IPS-18a (cell line): ENCODE data around the gene PDE7B.

Experiments
- H3K27ac ChIP-seq: one replicate; pipeline ENCODE4 v1.5.1; 2013; ENCODE audit warnings: low read length
- H3K27me3 ChIP-seq: one replicate; pipeline ENCODE4 v1.6.1; 2013; ENCODE audit warnings: mild to moderate bottlenecking, low read length; ENCODE audit not compliant: control insufficient read depth, insufficient read depth
- H3K36me3 ChIP-seq: one replicate; pipeline ENCODE4 v1.6.1; 2013; ENCODE audit warnings: low read depth, low read length; ENCODE audit not compliant: control insufficient read depth
- H3K4me1 ChIP-seq: one replicate; pipeline ENCODE4 v1.6.1; 2013; ENCODE audit warnings: low read depth, low read length; ENCODE audit not compliant: control insufficient read depth
- H3K4me3 ChIP-seq: one replicate; pipeline ENCODE4 v1.5.1; 2013; ENCODE audit warnings: low read length
- H3K9ac ChIP-seq: one replicate; pipeline ENCODE4 v1.6.1; 2013; ENCODE audit warnings: mild to moderate bottlenecking, low read length, moderate library complexity
- H3K9me3 ChIP-seq: one replicate; pipeline ENCODE4 v1.6.1; 2013; ENCODE audit warnings: low read depth, low read length; ENCODE audit not compliant: control insufficient read depth

Gene PDE7B

GRCh38 chr6:135851442-135852271 lies at the start of gene PDE7B:
Gene PDE7B (plus strand): TSS chr6:135851701.
- H3K27me3 ChIP-seq, result no peaks in the 10 kb centered on the region
- no peaks in the 10 kb centered on the region for H3K4me1 ChIP-seq
- H3K4me3 ChIP-seq, result no peak within 1 kb of the TSS
- H3K36me3 ChIP-seq, result no peaks in the 10 kb centered on the region
- no peaks in the 10 kb centered on the region for H3K9me3 ChIP-seq
- H3K27ac ChIP-seq, result no peak within 1 kb of the TSS
- H3K9ac ChIP-seq, result peak within 1 kb of the TSS; percentile 1

DNA sequence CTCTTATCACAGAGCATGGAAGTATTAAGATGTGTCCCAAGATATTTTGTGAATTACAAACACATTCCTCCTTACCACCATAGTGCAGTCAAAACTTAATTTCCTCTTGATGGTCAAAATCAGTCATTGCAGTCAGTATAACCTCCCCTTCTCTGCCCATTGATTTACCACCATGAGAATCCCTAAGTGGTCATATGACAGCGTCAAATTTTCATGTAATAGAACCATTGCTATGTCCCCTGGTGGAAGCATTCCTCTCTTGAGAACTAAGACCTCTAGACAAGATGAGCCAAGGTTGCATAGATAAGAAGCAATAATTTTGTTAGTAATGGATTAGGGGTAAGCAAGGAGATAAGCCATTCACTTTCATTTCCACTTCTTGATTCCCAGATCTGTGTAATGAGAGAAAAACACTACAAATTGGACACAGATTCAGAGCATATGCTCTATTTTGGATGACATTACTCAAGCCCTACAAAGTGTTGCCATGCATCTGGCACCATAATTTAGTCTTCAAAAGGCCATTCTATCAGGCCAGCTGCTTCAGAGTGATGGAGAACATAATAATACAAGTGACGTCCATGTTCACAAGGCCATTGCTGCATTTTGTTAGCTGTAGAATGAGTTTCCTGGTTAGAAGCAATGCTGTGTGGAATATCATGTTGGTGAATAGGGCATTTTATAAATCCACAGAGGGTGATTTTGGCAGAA lies 49.6 kb upstream of the PDE7B start:
- H3K4me3 ChIP-seq, result no peak overlapping the region
- no peak overlapping the region for H3K27ac ChIP-seq
- peaks cover 7% of the 10 kb centered on the region for H3K4me1 ChIP-seq
- no peak overlapping the region for H3K9ac ChIP-seq
- H3K9me3 ChIP-seq, result no peaks in the 10 kb centered on the region
- H3K27me3 ChIP-seq, result no peaks in the 10 kb centered on the region
- no peaks in the 10 kb centered on the region for H3K36me3 ChIP-seq

DNA sequence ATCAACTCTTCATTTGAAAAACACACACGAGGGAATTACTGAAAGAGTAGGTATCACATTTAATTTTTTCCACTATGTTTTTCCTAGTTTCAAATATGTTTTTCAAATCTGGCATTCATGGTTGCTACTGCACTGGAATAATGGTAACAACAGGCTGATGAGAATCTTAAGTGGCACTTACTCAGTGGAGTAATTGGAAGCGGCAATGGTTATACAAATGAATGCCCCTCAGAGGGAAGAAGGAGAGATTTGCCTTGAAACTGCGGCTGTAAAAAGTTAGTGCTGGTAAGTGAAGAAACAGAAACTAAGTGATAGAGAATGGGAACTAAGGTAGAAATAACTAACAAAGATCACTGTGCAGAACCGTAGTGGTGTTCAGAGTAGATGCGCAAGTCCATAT lies 41.0 kb upstream of the PDE7B start:
- H3K9ac ChIP-seq, result no peak overlapping the region
- no peaks in the 10 kb centered on the region for H3K36me3 ChIP-seq
- no peaks in the 10 kb centered on the region for H3K9me3 ChIP-seq
- H3K27me3 ChIP-seq, result no peaks in the 10 kb centered on the region
- H3K4me1 ChIP-seq, result peaks cover 6% of the 10 kb centered on the region
- no peak overlapping the region for H3K27ac ChIP-seq
- H3K4me3 ChIP-seq, result no peak overlapping the region

GRCh38 chr6:135811170-135811569 lies 40.3 kb upstream of the PDE7B start:
- Histone ChIP-seq H3K36me3 (no peaks in the 10 kb centered on the region), H3K27ac (no peak overlapping the region), H3K9me3 (no peaks in the 10 kb centered on the region), H3K27me3 (no peaks in the 10 kb centered on the region), H3K4me1 (peaks cover 11% of the 10 kb centered on the region), H3K9ac (no peak overlapping the region), H3K4me3 (no peak overlapping the region)

DNA sequence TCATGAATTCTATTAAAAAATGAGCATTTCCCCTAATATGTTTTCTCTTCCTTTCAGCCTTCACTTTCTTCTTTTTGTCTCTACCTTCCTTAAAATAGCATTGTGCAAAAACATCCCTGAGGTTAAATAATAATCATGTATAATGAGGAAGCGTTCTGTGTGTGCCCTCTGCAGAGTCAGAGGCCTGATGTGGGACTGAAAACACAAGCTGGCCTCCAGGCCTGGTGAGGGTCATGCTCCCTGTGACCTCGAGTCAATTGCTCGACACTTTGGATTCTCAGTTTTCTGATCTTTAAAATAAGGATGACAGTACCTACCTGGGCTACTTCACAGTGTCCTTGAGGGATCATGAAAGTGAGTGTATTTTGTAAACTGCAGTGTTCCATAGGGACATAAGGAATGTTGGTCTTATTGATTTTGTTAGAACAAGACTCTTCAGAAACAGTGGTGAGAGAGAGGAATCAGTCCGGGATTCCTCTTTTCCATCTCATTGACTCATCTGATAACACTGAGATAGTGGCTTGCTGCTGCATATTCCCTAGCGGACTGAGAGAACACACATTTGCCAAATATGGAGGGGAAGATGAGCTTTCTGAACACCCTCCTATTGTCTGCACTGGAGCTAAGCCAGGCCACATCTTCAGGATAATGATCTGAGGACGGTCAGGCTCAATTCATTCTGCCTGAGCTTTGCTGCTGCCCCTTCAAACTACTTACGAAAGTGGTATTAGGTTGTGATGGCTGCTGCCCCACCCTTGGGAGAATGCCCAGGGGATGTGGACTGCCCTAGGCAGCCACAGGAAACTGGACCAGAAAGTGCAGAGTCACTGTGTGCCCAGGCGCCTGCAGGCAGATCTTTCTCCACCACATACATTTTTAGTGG lies 39.6 kb upstream of the PDE7B start:
- H3K4me3 ChIP-seq, result no peak overlapping the region
- no peaks in the 10 kb centered on the region for H3K27me3 ChIP-seq
- H3K27ac ChIP-seq, result no peak overlapping the region
- H3K36me3 ChIP-seq, result no peaks in the 10 kb centered on the region
- H3K4me1 ChIP-seq, result peaks cover 13% of the 10 kb centered on the region
- H3K9me3 ChIP-seq, result no peaks in the 10 kb centered on the region
- no peak overlapping the region for H3K9ac ChIP-seq

DNA sequence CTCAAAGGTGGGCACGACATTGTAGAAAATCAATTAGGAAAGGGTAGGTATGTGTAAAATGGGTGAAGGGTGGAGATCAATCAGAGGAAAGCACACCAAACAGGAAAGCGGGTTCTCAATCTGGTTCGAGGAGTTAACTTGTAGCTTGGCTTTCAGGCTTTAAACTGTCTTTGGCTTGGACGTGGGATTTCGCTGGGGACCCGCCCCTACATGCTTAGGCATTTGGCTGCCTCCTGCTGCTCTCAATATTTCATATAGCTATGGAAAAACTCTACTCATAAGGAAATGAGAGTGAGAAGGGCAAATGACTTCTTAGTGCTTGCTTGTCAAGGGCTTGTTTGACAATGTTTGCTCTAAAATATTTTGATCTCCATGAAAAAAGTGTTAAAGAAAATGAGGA lies 38.1 kb upstream of the PDE7B start:
- Histone ChIP-seq H3K4me3 (no peak overlapping the region), H3K9ac (no peak overlapping the region), H3K9me3 (no peaks in the 10 kb centered on the region), H3K36me3 (no peaks in the 10 kb centered on the region), H3K4me1 (peaks cover 13% of the 10 kb centered on the region), H3K27ac (no peak overlapping the region), H3K27me3 (no peaks in the 10 kb centered on the region)

DNA sequence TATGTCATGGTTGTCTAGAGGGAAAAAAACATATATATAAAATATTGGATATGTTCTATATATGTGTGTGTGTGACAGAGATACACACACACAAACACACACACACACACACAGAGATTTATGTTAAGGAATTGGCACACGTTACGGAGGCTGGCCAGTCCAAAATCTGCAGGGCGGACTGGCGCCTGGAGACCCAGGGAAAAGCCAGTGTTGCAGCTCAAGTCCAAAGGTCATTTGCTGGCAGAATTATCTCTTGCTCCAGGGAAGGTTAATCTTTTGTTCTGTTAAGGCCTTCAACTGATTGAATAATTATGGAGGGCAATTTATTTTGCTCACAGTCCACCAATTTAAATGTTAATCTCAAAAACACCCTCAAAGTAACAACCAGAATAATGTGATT lies 37.5 kb upstream of the PDE7B start:
- Histone ChIP-seq H3K9me3 (no peaks in the 10 kb centered on the region), H3K9ac (no peak overlapping the region), H3K36me3 (no peaks in the 10 kb centered on the region), H3K4me3 (no peak overlapping the region), H3K27me3 (no peaks in the 10 kb centered on the region), H3K27ac (no peak overlapping the region), H3K4me1 (peaks cover 13% of the 10 kb centered on the region)

GRCh38 chr6:135815216-135815615 lies 36.3 kb upstream of the PDE7B start:
- Histone ChIP-seq H3K4me3 (no peak overlapping the region), H3K27ac (no peak overlapping the region), H3K9me3 (no peaks in the 10 kb centered on the region)

GRCh38 chr6:135817035-135817434 lies 34.5 kb upstream of the PDE7B start:
- H3K9ac ChIP-seq, result no peak overlapping the region
- H3K4me3 ChIP-seq, result no peak overlapping the region

More at GRCh38 chr6:135815216-135815615, 36.3 kb upstream of the PDE7B start:
- peaks cover 13% of the 10 kb centered on the region for H3K4me1 ChIP-seq
- H3K9ac ChIP-seq, result no peak overlapping the region
- H3K36me3 ChIP-seq, result no peaks in the 10 kb centered on the region
- no peaks in the 10 kb centered on the region for H3K27me3 ChIP-seq

DNA sequence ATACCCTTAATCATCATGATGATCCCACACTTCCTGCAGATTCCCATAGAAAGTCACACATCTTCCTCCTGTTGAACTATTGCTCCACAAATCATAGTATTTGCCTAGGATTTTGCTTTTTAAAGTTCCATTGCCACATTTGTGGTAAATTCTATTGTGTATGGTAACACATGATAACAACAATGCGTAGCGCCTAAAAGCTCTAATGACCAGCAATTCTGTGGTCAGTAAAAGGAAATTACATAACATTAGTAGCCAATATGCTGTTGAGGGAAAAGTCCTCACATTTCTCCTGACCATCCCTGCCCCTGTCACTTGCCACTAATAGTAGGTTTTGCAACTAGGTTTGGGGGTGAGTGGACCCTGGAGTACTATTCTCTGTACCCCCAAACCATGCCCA lies 31.8 kb upstream of the PDE7B start:
- H3K4me1 ChIP-seq, result peaks cover 13% of the 10 kb centered on the region
- H3K9ac ChIP-seq, result no peak overlapping the region
- no peaks in the 10 kb centered on the region for H3K36me3 ChIP-seq
- H3K27ac ChIP-seq, result no peak overlapping the region
- H3K4me3 ChIP-seq, result no peak overlapping the region
- no peaks in the 10 kb centered on the region for H3K27me3 ChIP-seq
- no peaks in the 10 kb centered on the region for H3K9me3 ChIP-seq

More at GRCh38 chr6:135817035-135817434, 34.5 kb upstream of the PDE7B start:
- H3K36me3 ChIP-seq, result no peaks in the 10 kb centered on the region
- H3K4me1 ChIP-seq, result peaks cover 13% of the 10 kb centered on the region
- H3K27me3 ChIP-seq, result no peaks in the 10 kb centered on the region
- no peaks in the 10 kb centered on the region for H3K9me3 ChIP-seq
- H3K27ac ChIP-seq, result no peak overlapping the region

GRCh38 chr6:135820340-135820739 lies 31.2 kb upstream of the PDE7B start:
- Histone ChIP-seq H3K27ac (no peak overlapping the region), H3K27me3 (no peaks in the 10 kb centered on the region), H3K36me3 (no peaks in the 10 kb centered on the region), H3K4me3 (no peak overlapping the region), H3K9me3 (no peaks in the 10 kb centered on the region), H3K9ac (no peak overlapping the region), H3K4me1 (peaks cover 7% of the 10 kb centered on the region)
